ENCODE data around the gene HCN2. TPM values are rescaled to one million over a fixed set of nuclear protein-coding genes. Genes with fewer than 3 reads are reported as not detected.
"Not testable (repeated sequence)": the region's sequence is repeated elsewhere in the genome, so short reads cannot be mapped to it uniquely, and the experiment has no call there.

Gene HCN2
- total RNA-seq, 1 experiment from 2014 or later: 0.04 TPM

GRCh38 chr19:584240-585001 lies 5.3 kb upstream of the HCN2 start:
- peaks cover 10% of the 10 kb centered on the region for H3K4me1 ChIP-seq (ENCODE audit: insufficient read depth, low read length)
- no peak overlapping the region for H3K4me3 ChIP-seq (ENCODE audit: low read length)
- H3F3A ChIP-seq (ENCODE audit: low read length, unreplicated experiment): no peaks in the 10 kb centered on the region
- ChIA-PET CTCF (interaction anchor here (0.6 kb wide), 1 partner anchor 150 kb away, joined by 3 read pairs; no protein-coding TSS in a partner anchor), POLR2A (ENCODE audit: unreplicated experiment) (no interaction called here)
- intact Hi-C loops (cut with micrococcal nuclease): loop anchor here (5.0 kb wide), 1 partner anchor 148 kb away; no protein-coding TSS in a partner anchor
- no peak overlapping the region for H3K27ac ChIP-seq (ENCODE audit: low read length)
- H3K4me2 ChIP-seq (ENCODE audit: low read length): no peak overlapping the region
- no TSS peak for BruUV-seq (replicated peaks)
- H3K9ac ChIP-seq (ENCODE audit: low read length): no peak overlapping the region
- ATAC-seq: peak; percentile 61
- H3K27me3 ChIP-seq (ENCODE audit: low read length): peaks cover 7% of the 10 kb centered on the region; the same call in 1 of the 2 replicates
- no peak overlapping the region for H2AFZ ChIP-seq (ENCODE audit: low read length)
- peaks cover 11% of the 10 kb centered on the region for H3K79me2 ChIP-seq (ENCODE audit: low read length)
- H3K9me3 ChIP-seq (ENCODE audit: low read length): no peaks in the 10 kb centered on the region
- no peaks in the 10 kb centered on the region; the same call in 1 of the 2 replicates for H3K36me3 ChIP-seq (ENCODE audit: low read depth, low read length)
- DNase-seq: peak; percentile 44
- no peaks in the 10 kb centered on the region for H3K9me2 ChIP-seq (replicated peaks; ENCODE audit: low read length)
- peaks cover 5% of the 10 kb centered on the region; the same call in 1 of the 2 replicates for H4K20me1 ChIP-seq (ENCODE audit: low read length)
- no peak for TF ChIP-seq EZH2phosphoT487 (IDR thresholded peaks at IDR 0.05; ENCODE audit: borderline replicate concordance, low read length)
- TF ChIP-seq CTCF (conservative IDR thresholded peaks at IDR 0.05; ENCODE audit: low read depth, low read length): peak; percentile 80

GRCh38 chr19:585146-585545 lies 4.5 kb upstream of the HCN2 start:
- peaks cover 10% of the 10 kb centered on the region for H3K4me1 ChIP-seq (ENCODE audit: insufficient read depth, low read length)
- H3K9me2 ChIP-seq (replicated peaks; ENCODE audit: low read length); CTCF ChIA-PET; H3K27ac ChIP-seq (ENCODE audit: low read length); H3K27me3 ChIP-seq (ENCODE audit: low read length); POLR2A ChIA-PET (ENCODE audit: unreplicated experiment); H3K4me3 ChIP-seq (ENCODE audit: low read length); H3F3A ChIP-seq (ENCODE audit: low read length, unreplicated experiment); H2AFZ ChIP-seq (ENCODE audit: low read length); ATAC-seq; DNase-seq; BruUV-seq (replicated peaks); H4K20me1 ChIP-seq (ENCODE audit: low read length); H3K36me3 ChIP-seq (ENCODE audit: low read depth, low read length); H3K9me3 ChIP-seq (ENCODE audit: low read length); H3K79me2 ChIP-seq (ENCODE audit: low read length); H3K9ac ChIP-seq (ENCODE audit: low read length); H3K4me2 ChIP-seq (ENCODE audit: low read length): not testable (repeated sequence)
- intact Hi-C loops (cut with micrococcal nuclease): loop anchor here (5.0 kb wide), 1 partner anchor 147 kb away; no protein-coding TSS in a partner anchor

GRCh38 chr19:585551-586110 lies 4.0 kb upstream of the HCN2 start:
- ATAC-seq (no peak), DNase-seq (no peak)
- H3K27me3 ChIP-seq (ENCODE audit: low read length): peaks cover 7% of the 10 kb centered on the region; the same call in 1 of the 2 replicates
- H3K4me3 ChIP-seq (ENCODE audit: low read length): no peak overlapping the region
- no peaks in the 10 kb centered on the region for H4K20me1 ChIP-seq (ENCODE audit: low read length)
- no peaks in the 10 kb centered on the region for H3K9me2 ChIP-seq (replicated peaks; ENCODE audit: low read length)
- H3K9ac ChIP-seq (ENCODE audit: low read length): no peak overlapping the region
- no peak overlapping the region for H2AFZ ChIP-seq (ENCODE audit: low read length)
- TF ChIP-seq CTCF (conservative IDR thresholded peaks at IDR 0.05; ENCODE audit: low read depth, low read length): no peak
- no peak for TF ChIP-seq EZH2phosphoT487 (IDR thresholded peaks at IDR 0.05; ENCODE audit: borderline replicate concordance, low read length)
- TF ChIP-seq EZH2 (IDR thresholded peaks at IDR 0.05; ENCODE audit: low read length, unreplicated experiment): no peak
- H3K27ac ChIP-seq (ENCODE audit: low read length): no peak overlapping the region
- CTCF ChIA-PET: no interaction called here
- POLR2A ChIA-PET (ENCODE audit: unreplicated experiment): no interaction called here
- no peaks in the 10 kb centered on the region; the same call in 1 of the 2 replicates for H3K36me3 ChIP-seq (ENCODE audit: low read depth, low read length)
- no TSS peak for BruUV-seq (replicated peaks)
- H3K79me2 ChIP-seq (ENCODE audit: low read length): no peaks in the 10 kb centered on the region
- H3F3A ChIP-seq (ENCODE audit: low read length, unreplicated experiment): no peaks in the 10 kb centered on the region
- intact Hi-C loops (cut with micrococcal nuclease): loop anchor here (5.0 kb wide), 1 partner anchor 147 kb away; no protein-coding TSS in a partner anchor
- H3K9me3 ChIP-seq (ENCODE audit: low read length): no peaks in the 10 kb centered on the region
- H3K4me2 ChIP-seq (ENCODE audit: low read length): no peak overlapping the region
- H3K4me1 ChIP-seq (ENCODE audit: insufficient read depth, low read length): peaks cover 10% of the 10 kb centered on the region
